ENCODE measurements around the gene KCTD15. TPM values are rescaled to one million over a fixed set of nuclear protein-coding genes. Genes with fewer than 3 reads are reported as not detected.

KCTD15 gene
- total RNA-seq, 1 donor from 2014 or later, result 86.8 TPM

- TF ChIP-seq, protein P1, sequence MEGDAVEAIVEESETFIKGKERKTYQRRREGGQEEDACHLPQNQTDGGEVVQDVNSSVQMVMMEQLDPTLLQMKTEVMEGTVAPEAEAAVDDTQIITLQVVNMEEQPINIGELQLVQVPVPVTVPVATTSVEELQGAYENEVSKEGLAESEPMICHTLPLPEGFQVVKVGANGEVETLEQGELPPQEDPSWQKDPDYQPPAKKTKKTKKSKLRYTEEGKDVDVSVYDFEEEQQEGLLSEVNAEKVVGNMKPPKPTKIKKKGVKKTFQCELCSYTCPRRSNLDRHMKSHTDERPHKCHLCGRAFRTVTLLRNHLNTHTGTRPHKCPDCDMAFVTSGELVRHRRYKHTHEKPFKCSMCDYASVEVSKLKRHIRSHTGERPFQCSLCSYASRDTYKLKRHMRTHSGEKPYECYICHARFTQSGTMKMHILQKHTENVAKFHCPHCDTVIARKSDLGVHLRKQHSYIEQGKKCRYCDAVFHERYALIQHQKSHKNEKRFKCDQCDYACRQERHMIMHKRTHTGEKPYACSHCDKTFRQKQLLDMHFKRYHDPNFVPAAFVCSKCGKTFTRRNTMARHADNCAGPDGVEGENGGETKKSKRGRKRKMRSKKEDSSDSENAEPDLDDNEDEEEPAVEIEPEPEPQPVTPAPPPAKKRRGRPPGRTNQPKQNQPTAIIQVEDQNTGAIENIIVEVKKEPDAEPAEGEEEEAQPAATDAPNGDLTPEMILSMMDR (IDR thresholded peaks at IDR 0.05), result no peak
- Mint-ChIP-seq H3K4me3 (ENCODE audit: unreplicated experiment) (no peak overlapping the region), H3K27ac (ENCODE audit: unreplicated experiment) (no peak overlapping the region), H3K27me3 (ENCODE audit: unreplicated experiment) (peaks cover 8% of the 10 kb centered on the region), H3K9me3 (ENCODE audit: unreplicated experiment) (no peaks in the 10 kb centered on the region), H3K36me3 (ENCODE audit: unreplicated experiment) (no peaks in the 10 kb centered on the region), H3K4me1 (ENCODE audit: unreplicated experiment) (no peaks in the 10 kb centered on the region)
- DNase-seq (ENCODE audit: extremely low spot score, unreplicated experiment), result no peak
Observed at GRCh38 chr19:33766623-33767022, 30.0 kb upstream of the KCTD15 start.

GRCh38 chr19:33767898-33768413, 28.7 kb upstream of the KCTD15 start:
- H3K4me1 Mint-ChIP-seq (ENCODE audit: unreplicated experiment), result no peaks in the 10 kb centered on the region
- no peaks in the 10 kb centered on the region for H3K36me3 Mint-ChIP-seq (ENCODE audit: unreplicated experiment)
- TF ChIP-seq, protein P1 (IDR thresholded peaks at IDR 0.05), result peak; percentile 36
- no peaks in the 10 kb centered on the region for H3K9me3 Mint-ChIP-seq (ENCODE audit: unreplicated experiment)
- peaks cover 8% of the 10 kb centered on the region for H3K27me3 Mint-ChIP-seq (ENCODE audit: unreplicated experiment)
- H3K4me3 Mint-ChIP-seq (ENCODE audit: unreplicated experiment), result no peak overlapping the region
- DNase-seq (ENCODE audit: extremely low spot score, unreplicated experiment), result no peak
- no peak overlapping the region for H3K27ac Mint-ChIP-seq (ENCODE audit: unreplicated experiment)

DNA sequence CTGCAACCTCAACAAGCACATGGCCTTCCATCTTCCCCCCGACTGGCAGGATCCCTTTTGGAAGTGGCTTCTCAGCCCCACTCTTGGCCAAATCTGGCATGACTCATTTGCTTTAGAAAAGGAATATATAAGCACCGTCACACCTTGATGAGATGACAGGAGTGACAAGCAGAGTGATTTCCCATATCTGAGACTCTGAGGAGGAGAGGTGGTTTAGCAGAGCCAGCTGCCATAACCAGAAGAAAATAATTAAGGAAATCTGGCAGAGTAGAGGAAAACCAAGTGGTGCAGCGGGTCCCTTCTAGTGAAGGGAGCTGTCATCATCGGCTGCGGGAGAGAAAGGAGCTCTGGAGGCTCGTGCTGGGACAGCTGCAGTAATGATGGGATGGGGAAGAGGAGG, 27.5 kb upstream of the KCTD15 start:
- H3K4me3 Mint-ChIP-seq (ENCODE audit: unreplicated experiment), result no peak overlapping the region
- no peaks in the 10 kb centered on the region for H3K4me1 Mint-ChIP-seq (ENCODE audit: unreplicated experiment)
- peaks cover 8% of the 10 kb centered on the region for H3K27me3 Mint-ChIP-seq (ENCODE audit: unreplicated experiment)
- TF ChIP-seq, protein P1 (IDR thresholded peaks at IDR 0.05), result no peak
- no peak for DNase-seq (ENCODE audit: extremely low spot score, unreplicated experiment)
- no peaks in the 10 kb centered on the region for H3K9me3 Mint-ChIP-seq (ENCODE audit: unreplicated experiment)
- H3K27ac Mint-ChIP-seq (ENCODE audit: unreplicated experiment), result no peak overlapping the region
- no peaks in the 10 kb centered on the region for H3K36me3 Mint-ChIP-seq (ENCODE audit: unreplicated experiment)

- H3K4me1 Mint-ChIP-seq (ENCODE audit: unreplicated experiment), result no peaks in the 10 kb centered on the region
- TF ChIP-seq, protein P1 (IDR thresholded peaks at IDR 0.05), result no peak
Observed at GRCh38 chr19:33770107-33770506, 26.6 kb upstream of the KCTD15 start.

DNA sequence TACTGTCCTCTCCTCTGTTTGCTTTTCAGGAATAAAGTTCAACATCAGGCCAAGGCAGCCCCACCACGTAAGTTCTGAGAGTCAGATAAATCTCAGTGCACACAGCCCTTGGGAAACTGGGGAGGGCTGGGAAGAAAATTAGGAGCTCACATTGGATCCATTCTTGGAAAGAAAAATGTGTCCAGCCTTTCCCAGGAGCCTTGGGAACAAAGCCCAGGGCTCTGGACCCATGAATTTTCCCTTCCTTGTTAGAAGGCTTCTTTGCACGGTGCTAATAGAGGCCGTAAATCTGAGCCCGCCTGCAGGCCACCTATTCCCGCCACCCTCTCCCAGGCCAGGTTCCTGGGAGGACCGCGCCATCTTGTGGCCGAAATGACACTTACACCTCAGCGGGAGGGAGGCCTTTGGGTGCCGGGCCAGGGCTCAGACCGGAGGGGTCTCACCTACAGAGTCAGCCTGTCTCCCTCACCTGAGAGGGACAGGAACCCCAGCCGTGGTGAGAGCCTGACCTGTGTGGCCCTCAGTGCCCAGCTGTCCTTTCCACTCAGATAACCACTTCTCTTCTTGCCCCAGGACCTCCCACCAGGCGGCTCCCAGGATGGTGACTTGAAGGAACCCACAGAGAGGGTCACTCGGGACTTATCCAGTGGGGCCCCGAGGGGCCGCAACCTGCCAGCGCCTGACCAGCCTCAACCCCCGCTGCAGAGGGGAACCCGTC, 25.1 kb upstream of the KCTD15 start:
- H3K27me3 Mint-ChIP-seq (ENCODE audit: unreplicated experiment), result peaks cover 6% of the 10 kb centered on the region
- TF ChIP-seq, protein P1 (IDR thresholded peaks at IDR 0.05), result peak; percentile 85
- no peak overlapping the region for H3K27ac Mint-ChIP-seq (ENCODE audit: unreplicated experiment)
- no peaks in the 10 kb centered on the region for H3K9me3 Mint-ChIP-seq (ENCODE audit: unreplicated experiment)
- no peaks in the 10 kb centered on the region for H3K4me1 Mint-ChIP-seq (ENCODE audit: unreplicated experiment)
- no peak overlapping the region for H3K4me3 Mint-ChIP-seq (ENCODE audit: unreplicated experiment)
- DNase-seq (ENCODE audit: extremely low spot score, unreplicated experiment), result peak; percentile 90
- no peaks in the 10 kb centered on the region for H3K36me3 Mint-ChIP-seq (ENCODE audit: unreplicated experiment)

More at GRCh38 chr19:33770107-33770506, 26.6 kb upstream of the KCTD15 start:
- Mint-ChIP-seq H3K9me3 (ENCODE audit: unreplicated experiment) (no peaks in the 10 kb centered on the region), H3K27ac (ENCODE audit: unreplicated experiment) (no peak overlapping the region), H3K36me3 (ENCODE audit: unreplicated experiment) (no peaks in the 10 kb centered on the region), H3K4me3 (ENCODE audit: unreplicated experiment) (no peak overlapping the region), H3K27me3 (ENCODE audit: unreplicated experiment) (peaks cover 6% of the 10 kb centered on the region)
- DNase-seq (ENCODE audit: extremely low spot score, unreplicated experiment), result no peak

All from osteocyte (in vitro differentiated cells).